H1 (cell line): Measurements from ENCODE around the gene APBB3. TPM values are rescaled to one million over a fixed set of nuclear protein-coding genes. Genes with fewer than 3 reads are reported as not detected.

Experiments used
- ASH2L ChIP-seq: fragments of 200-600, 300-600 bp; sonication (generic); IDR thresholded peaks from one replicate; pipeline ENCODE4 v1.7.1; 2017; ENCODE audit warnings: low read length
- BRCA1 ChIP-seq: IDR thresholded peaks from 2 replicates; pipeline ENCODE4 v1.6.1; 2012; ENCODE audit warnings: low read depth, low read length, improper control_type of control experiment
- CEBPB ChIP-seq: IDR thresholded peaks from 2 replicates; pipeline ENCODE4 v1.6.1; 2012; ENCODE audit warnings: low read depth, low read length
- POLR2A ChIP-seq, 2 experiments: IDR thresholded peaks; 1 replicate in 1 of 2; 2 replicates in 1 of 2; pipeline ENCODE4 v1.6.1; 2011; ENCODE audit warnings: low read depth in 2 of 2, low read length in 2 of 2, mild to moderate bottlenecking in 2 of 2; ENCODE audit errors: control extremely low read depth in 1 of 2
- RXRA ChIP-seq: IDR thresholded peaks from 2 replicates; pipeline ENCODE4 v1.6.1; 2011; ENCODE audit warnings: low read depth, mild to moderate bottlenecking, low read length, moderate library complexity; ENCODE audit not compliant: insufficient read depth
- SRF ChIP-seq: IDR thresholded peaks from 2 replicates; pipeline ENCODE4 v1.6.1; 2011; ENCODE audit warnings: mild to moderate bottlenecking, low read depth, low read length, moderate library complexity
- polyA plus RNA-seq, 7 experiments: library from polyadenylated mRNA; depleted of rRNA in 3 of 7; stranded (reverse) in 5 of 7; unstranded in 2 of 7; fragments of >200 nt in 5 of 7; fragments of 200-250 nt in 2 of 7; gene quantifications; 1 replicate in 5 of 7; 2 replicates in 1 of 7; 4 replicates in 1 of 7; pipeline versions ENCODE4 v1.2.1 to v1.2.3, GENCODE V29; 2011 to 2013; ENCODE audit warnings: missing spikeins in 2 of 7, mixed read lengths in 2 of 7
- total RNA-seq: library from RNA; stranded (reverse); fragmentation: NEBNext Ultra II Directional; extraction: Animal tissue kit (Norgen Biotek cat#: 25700); gene quantifications from 2 replicates; pipeline ENCODE4 v1.2.1, GENCODE V29; 2021
- TF ChIP-seq, protein P1 (sequence below): fragments of 300-600 bp; sonication (generic); IDR thresholded peaks from 2 replicates; pipeline ENCODE4 v1.7.1; 2012; ENCODE audit warnings: low read length, moderate library complexity, mild to moderate bottlenecking, inconsistent platforms; ENCODE audit not compliant: insufficient replicate concordance
- TF ChIP-seq, protein P2 (sequence below): IDR thresholded peaks from 2 replicates; pipeline ENCODE4 v1.6.1; 2012; ENCODE audit warnings: inconsistent platforms
- TF ChIP-seq, protein P3 (sequence below): IDR thresholded peaks from 2 replicates; pipeline ENCODE4 v1.6.1; 2012; ENCODE audit warnings: inconsistent platforms

The APBB3 gene
- total and polyA plus RNA-seq, 2 of the 8 experiments (the other 6 are each of a cell fraction or from before 2014, with no cell fraction given) = 16.0 to 21.9 TPM

DNA sequence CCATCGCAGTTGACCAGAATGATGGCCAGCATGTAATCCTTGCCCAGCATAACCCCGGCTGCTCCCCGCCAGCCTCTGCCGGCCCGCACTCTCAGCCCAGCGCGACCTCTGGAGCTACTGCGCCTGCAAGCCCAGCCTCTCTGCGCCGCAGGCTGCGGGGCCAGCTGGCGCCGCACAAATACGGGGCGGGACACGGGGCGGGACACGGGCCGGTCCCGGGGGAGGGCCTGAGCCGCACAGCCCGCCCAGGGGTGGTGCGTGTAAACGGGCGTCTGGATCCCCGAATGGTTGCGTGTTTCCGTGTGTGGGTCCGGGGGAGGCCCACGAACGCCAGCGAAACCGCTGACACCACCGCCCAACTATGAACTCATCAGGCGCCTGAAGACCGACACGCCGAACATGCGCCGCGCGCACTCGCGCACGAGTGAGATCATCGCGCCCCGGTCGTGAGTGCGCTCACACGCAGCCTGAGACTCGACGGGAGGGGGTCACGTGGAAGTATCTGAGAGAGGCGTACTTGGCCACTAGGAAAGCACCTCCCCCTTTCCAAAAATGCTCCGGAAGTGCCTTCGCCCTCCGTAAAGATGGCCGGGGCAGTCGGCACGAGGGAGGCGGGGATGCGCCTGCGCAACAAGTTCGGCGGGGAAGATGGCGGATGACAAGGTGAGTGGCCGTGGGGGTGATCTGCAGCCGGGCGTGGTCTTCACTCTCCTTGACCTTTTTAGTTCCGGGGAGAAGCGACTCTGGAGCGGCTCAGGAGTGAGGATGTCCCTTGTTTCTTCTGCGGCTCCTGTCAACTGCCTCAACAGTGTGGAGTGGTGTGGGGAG is at the start of gene APBB3, which contains the start of gene SLC35A4 (continued):
- TF ChIP-seq, protein P1, sequence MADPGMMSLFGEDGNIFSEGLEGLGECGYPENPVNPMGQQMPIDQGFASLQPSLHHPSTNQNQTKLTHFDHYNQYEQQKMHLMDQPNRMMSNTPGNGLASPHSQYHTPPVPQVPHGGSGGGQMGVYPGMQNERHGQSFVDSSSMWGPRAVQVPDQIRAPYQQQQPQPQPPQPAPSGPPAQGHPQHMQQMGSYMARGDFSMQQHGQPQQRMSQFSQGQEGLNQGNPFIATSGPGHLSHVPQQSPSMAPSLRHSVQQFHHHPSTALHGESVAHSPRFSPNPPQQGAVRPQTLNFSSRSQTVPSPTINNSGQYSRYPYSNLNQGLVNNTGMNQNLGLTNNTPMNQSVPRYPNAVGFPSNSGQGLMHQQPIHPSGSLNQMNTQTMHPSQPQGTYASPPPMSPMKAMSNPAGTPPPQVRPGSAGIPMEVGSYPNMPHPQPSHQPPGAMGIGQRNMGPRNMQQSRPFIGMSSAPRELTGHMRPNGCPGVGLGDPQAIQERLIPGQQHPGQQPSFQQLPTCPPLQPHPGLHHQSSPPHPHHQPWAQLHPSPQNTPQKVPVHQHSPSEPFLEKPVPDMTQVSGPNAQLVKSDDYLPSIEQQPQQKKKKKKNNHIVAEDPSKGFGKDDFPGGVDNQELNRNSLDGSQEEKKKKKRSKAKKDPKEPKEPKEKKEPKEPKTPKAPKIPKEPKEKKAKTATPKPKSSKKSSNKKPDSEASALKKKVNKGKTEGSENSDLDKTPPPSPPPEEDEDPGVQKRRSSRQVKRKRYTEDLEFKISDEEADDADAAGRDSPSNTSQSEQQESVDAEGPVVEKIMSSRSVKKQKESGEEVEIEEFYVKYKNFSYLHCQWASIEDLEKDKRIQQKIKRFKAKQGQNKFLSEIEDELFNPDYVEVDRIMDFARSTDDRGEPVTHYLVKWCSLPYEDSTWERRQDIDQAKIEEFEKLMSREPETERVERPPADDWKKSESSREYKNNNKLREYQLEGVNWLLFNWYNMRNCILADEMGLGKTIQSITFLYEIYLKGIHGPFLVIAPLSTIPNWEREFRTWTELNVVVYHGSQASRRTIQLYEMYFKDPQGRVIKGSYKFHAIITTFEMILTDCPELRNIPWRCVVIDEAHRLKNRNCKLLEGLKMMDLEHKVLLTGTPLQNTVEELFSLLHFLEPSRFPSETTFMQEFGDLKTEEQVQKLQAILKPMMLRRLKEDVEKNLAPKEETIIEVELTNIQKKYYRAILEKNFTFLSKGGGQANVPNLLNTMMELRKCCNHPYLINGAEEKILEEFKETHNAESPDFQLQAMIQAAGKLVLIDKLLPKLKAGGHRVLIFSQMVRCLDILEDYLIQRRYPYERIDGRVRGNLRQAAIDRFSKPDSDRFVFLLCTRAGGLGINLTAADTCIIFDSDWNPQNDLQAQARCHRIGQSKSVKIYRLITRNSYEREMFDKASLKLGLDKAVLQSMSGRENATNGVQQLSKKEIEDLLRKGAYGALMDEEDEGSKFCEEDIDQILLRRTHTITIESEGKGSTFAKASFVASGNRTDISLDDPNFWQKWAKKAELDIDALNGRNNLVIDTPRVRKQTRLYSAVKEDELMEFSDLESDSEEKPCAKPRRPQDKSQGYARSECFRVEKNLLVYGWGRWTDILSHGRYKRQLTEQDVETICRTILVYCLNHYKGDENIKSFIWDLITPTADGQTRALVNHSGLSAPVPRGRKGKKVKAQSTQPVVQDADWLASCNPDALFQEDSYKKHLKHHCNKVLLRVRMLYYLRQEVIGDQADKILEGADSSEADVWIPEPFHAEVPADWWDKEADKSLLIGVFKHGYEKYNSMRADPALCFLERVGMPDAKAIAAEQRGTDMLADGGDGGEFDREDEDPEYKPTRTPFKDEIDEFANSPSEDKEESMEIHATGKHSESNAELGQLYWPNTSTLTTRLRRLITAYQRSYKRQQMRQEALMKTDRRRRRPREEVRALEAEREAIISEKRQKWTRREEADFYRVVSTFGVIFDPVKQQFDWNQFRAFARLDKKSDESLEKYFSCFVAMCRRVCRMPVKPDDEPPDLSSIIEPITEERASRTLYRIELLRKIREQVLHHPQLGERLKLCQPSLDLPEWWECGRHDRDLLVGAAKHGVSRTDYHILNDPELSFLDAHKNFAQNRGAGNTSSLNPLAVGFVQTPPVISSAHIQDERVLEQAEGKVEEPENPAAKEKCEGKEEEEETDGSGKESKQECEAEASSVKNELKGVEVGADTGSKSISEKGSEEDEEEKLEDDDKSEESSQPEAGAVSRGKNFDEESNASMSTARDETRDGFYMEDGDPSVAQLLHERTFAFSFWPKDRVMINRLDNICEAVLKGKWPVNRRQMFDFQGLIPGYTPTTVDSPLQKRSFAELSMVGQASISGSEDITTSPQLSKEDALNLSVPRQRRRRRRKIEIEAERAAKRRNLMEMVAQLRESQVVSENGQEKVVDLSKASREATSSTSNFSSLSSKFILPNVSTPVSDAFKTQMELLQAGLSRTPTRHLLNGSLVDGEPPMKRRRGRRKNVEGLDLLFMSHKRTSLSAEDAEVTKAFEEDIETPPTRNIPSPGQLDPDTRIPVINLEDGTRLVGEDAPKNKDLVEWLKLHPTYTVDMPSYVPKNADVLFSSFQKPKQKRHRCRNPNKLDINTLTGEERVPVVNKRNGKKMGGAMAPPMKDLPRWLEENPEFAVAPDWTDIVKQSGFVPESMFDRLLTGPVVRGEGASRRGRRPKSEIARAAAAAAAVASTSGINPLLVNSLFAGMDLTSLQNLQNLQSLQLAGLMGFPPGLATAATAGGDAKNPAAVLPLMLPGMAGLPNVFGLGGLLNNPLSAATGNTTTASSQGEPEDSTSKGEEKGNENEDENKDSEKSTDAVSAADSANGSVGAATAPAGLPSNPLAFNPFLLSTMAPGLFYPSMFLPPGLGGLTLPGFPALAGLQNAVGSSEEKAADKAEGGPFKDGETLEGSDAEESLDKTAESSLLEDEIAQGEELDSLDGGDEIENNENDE = no peak
- TF ChIP-seq ASH2L (peak; percentile 94), POLR2A (IDR thresholded peaks at IDR 0.05; ENCODE audit: control extremely low read depth in 1 of 2, low read depth in 2 of 2, low read length in 2 of 2) (peak in 1 of 2 experiments; percentile 48; a peak in 2 of 3 replicates), RXRA (no peak), SRF (no peak), BRCA1 (no peak), CEBPB (0 out of 2 replicates have a peak, but pooled peaks have one; percentile 25)
- TF ChIP-seq, protein P2, sequence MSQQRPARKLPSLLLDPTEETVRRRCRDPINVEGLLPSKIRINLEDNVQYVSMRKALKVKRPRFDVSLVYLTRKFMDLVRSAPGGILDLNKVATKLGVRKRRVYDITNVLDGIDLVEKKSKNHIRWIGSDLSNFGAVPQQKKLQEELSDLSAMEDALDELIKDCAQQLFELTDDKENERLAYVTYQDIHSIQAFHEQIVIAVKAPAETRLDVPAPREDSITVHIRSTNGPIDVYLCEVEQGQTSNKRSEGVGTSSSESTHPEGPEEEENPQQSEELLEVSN = peak; percentile 96
- TF ChIP-seq, protein P3, sequence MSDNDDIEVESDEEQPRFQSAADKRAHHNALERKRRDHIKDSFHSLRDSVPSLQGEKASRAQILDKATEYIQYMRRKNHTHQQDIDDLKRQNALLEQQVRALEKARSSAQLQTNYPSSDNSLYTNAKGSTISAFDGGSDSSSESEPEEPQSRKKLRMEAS = peak; percentile 99
